ENCODE measurements around the gene ZSCAN5B. TPM values are rescaled to one million over a fixed set of nuclear protein-coding genes. Genes with fewer than 3 reads are reported as not detected.
"Not testable (repeated sequence)": the region's sequence is repeated elsewhere in the genome, so short reads cannot be mapped to it uniquely, and the experiment has no call there.

The ZSCAN5B gene
- not detected for total RNA-seq

DNA sequence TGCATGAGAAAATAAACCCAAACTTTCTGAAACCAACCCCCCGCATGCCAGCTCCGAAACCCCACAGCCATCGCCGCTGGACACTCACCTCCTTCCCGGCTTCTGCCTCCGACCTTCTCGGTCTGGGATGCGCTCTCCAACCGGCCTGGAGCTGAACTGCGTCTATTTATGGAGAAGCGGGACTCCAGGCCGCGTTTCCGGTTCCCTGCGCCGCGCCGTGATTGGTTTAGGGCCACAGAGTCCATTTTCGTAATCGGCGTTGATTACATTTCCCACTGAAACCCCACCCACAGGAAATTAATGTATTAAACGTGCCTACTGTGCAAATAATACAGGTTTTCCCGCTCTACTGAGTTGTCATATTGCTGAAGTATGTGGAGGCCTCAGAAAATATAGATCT is at the start of gene ZSCAN5B:
Gene ZSCAN5B, minus strand, starts transcription at position 138 of the 400 bp plus-strand sequence. CDS start 4,731 bp downstream, outside the sequence.
- H3K4me3 Mint-ChIP-seq, H3K4me1 Mint-ChIP-seq: not testable (repeated sequence)

GRCh38 chr19:56245764-56246163 is 48.2 kb upstream of the ZSCAN5B start:
- H3K9me3 Mint-ChIP-seq (ENCODE audit: low read depth); H3K27ac Mint-ChIP-seq; H3K36me3 Mint-ChIP-seq; H3K4me1 Mint-ChIP-seq; DNase-seq; ATAC-seq; H3K27me3 Mint-ChIP-seq; H3K4me3 Mint-ChIP-seq; CTCF ChIA-PET: not testable (repeated sequence)

More for the DNA sequence above, at the start of gene ZSCAN5B:
- H3K27me3 Mint-ChIP-seq; ATAC-seq; H3K9me3 Mint-ChIP-seq (ENCODE audit: low read depth); CTCF ChIA-PET; DNase-seq; H3K36me3 Mint-ChIP-seq; H3K27ac Mint-ChIP-seq: not testable (repeated sequence)

GRCh38 chr19:56245121-56245740 is 47.6 kb upstream of the ZSCAN5B start:
- no peak overlapping the region for H3K4me3 Mint-ChIP-seq
- H3K9me3 Mint-ChIP-seq (ENCODE audit: low read depth) = no peaks in the 10 kb centered on the region
- DNase-seq (no peak), ATAC-seq (no peak)
- CTCF ChIA-PET = interaction anchor here (1.7 kb wide), 1 partner anchor 179 kb away, joined by 3 read pairs; no protein-coding TSS in a partner anchor
- no peaks in the 10 kb centered on the region for H3K27me3 Mint-ChIP-seq
- H3K36me3 Mint-ChIP-seq = no peaks in the 10 kb centered on the region
- H3K27ac Mint-ChIP-seq = no peak overlapping the region
- H3K4me1 Mint-ChIP-seq = no peaks in the 10 kb centered on the region

- Mint-ChIP-seq H3K36me3 (no peaks in the 10 kb centered on the region), H3K4me3 (no peak overlapping the region), H3K4me1 (no peaks in the 10 kb centered on the region), H3K27me3 (peaks cover 2% of the 10 kb centered on the region), H3K27ac (no peak overlapping the region), H3K9me3 (ENCODE audit: low read depth) (no peaks in the 10 kb centered on the region)
- no peak for ATAC-seq
- DNase-seq = no peak
- CTCF ChIA-PET = no interaction called here
These were observed 25.9 kb upstream of the ZSCAN5B start for GRCh38 chr19:56223481-56223880.

- peaks cover 2% of the 10 kb centered on the region for H3K36me3 Mint-ChIP-seq
- H3K4me3 Mint-ChIP-seq = no peak overlapping the region
- no peak for DNase-seq
- CTCF ChIA-PET = no interaction called here
- no peaks in the 10 kb centered on the region for H3K9me3 Mint-ChIP-seq (ENCODE audit: low read depth)
- peaks cover 5% of the 10 kb centered on the region for H3K27me3 Mint-ChIP-seq
- ATAC-seq = no peak
- H3K4me1 Mint-ChIP-seq = peaks cover 2% of the 10 kb centered on the region
- H3K27ac Mint-ChIP-seq = no peak overlapping the region
These were observed 25.3 kb upstream of the ZSCAN5B start for GRCh38 chr19:56222901-56223300.

GRCh38 chr19:56221851-56222250 is 24.3 kb upstream of the ZSCAN5B start:
- H3K9me3 Mint-ChIP-seq (ENCODE audit: low read depth) = no peaks in the 10 kb centered on the region
- H3K36me3 Mint-ChIP-seq = peaks cover 2% of the 10 kb centered on the region
- DNase-seq (no peak), ATAC-seq (no peak)
- no peak overlapping the region for H3K4me3 Mint-ChIP-seq
- H3K27me3 Mint-ChIP-seq = peaks cover 10% of the 10 kb centered on the region
- H3K27ac Mint-ChIP-seq = no peak overlapping the region
- H3K4me1 Mint-ChIP-seq = peaks cover 5% of the 10 kb centered on the region
- CTCF ChIA-PET = interaction anchor here (0.8 to 1.1 kb wide), 2 partner anchors 31 to 42 kb away, joined by 3 read pairs; no protein-coding TSS in a partner anchor

DNA sequence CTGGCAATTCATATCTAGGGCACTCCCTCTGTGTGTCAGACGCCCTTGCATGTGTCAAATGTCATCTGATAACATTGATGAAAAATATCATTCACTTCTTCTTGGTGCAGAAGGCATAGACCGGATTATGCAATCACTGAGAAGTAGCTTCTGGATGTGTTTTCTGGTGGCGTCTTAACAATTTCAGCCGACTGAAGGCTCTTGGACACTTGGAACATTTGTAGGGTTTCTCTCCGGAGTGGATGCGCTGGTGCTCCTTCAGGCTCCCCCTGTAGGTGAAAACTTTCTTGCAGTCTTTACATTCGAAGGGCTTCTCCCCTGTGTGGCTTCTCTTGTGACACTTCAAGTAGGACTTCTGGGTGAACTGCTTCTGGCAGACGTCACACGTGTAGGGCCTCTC is 23.9 kb upstream of the ZSCAN5B start:
- not testable (repeated sequence) for ATAC-seq; H3K27ac Mint-ChIP-seq; DNase-seq; H3K9me3 Mint-ChIP-seq (ENCODE audit: low read depth); H3K4me3 Mint-ChIP-seq; H3K4me1 Mint-ChIP-seq; H3K36me3 Mint-ChIP-seq
- CTCF ChIA-PET = interaction anchor here (0.8 to 1.1 kb wide), 2 partner anchors 32 to 42 kb away, joined by 3 read pairs; no protein-coding TSS in a partner anchor
- peaks cover 12% of the 10 kb centered on the region for H3K27me3 Mint-ChIP-seq

- CTCF ChIA-PET = no interaction called here
- DNase-seq (no peak), ATAC-seq (no peak)
- peaks cover 17% of the 10 kb centered on the region for H3K27me3 Mint-ChIP-seq
- no peak overlapping the region for H3K4me3 Mint-ChIP-seq
- no peaks in the 10 kb centered on the region for H3K9me3 Mint-ChIP-seq (ENCODE audit: low read depth)
- H3K36me3 Mint-ChIP-seq = peaks cover 2% of the 10 kb centered on the region
- H3K27ac Mint-ChIP-seq = no peak overlapping the region
- peaks cover 5% of the 10 kb centered on the region for H3K4me1 Mint-ChIP-seq
These were observed 21.4 kb upstream of the ZSCAN5B start for GRCh38 chr19:56218961-56219360.

DNA sequence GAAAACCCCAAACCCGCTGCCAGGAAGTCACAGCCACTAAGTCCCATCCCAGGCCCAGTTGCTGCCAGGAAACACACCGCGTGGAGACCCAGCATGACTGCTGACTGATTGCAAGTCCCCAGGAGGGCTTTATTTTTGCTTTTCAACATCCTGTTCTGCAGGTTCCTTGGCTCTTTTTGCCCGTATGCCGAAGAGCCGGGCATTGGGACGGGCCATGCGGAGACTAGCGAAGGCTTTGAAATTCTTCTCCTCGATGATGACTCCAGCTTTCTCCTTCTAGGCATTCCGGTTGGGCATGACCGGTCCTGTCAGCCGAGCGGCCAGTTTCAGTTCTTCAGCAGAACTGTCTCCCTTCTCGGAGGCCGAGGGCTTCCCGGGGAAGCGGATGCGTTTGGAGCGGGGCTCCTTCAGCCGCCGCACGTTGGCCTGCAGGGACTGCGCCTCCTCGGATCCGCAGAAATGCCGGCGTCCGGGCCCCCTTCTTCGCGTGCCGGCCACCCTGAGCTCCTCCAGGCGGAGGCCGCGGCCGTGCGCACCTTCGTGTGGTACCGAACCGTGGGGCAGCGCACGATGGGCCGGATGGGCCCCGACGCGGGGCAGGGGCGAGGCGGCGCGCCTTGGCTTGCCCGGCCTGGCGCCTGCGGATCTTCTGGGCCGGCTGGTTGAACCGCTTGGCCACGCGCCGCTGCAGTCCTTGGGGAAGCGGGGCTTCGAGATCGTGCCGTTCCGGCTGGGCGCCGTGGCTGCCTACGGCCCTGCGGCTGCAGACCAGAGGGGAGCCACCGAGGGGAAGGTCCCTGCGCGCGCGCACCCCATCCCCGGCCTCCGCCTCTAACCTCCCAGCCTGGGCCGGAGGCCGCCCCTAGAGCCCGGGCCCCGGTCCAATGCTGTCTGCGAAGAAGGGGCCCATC is 19.7 kb upstream of the ZSCAN5B start:
- DNase-seq (no peak), ATAC-seq (no peak)
- Mint-ChIP-seq H3K4me1 (peaks cover 5% of the 10 kb centered on the region), H3K36me3 (peaks cover 2% of the 10 kb centered on the region), H3K4me3 (peak overlapping the region; percentile 32), H3K9me3 (ENCODE audit: low read depth) (no peaks in the 10 kb centered on the region), H3K27me3 (peaks cover 17% of the 10 kb centered on the region), H3K27ac (no peak overlapping the region)
- CTCF ChIA-PET = no interaction called here

DNA sequence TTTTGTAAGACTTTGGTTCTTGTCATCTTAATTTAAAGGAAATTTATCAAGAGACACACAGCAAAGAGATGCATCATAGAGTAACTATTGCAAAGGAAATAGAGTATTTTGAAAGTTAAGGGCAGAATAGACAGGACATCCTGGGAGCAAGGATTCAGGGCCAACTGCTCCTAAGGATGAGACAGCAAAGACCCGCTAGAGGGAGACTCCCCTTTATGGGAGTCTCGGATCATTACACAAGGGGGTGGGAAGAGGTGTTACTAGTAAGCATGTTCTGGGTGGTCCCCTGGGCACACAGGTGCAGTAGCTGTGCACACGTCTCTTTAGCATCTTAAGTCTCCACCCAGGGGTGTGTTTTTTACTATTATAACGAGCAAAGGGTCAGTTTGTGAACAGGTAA is 14.1 kb upstream of the ZSCAN5B start:
- CTCF ChIA-PET = no interaction called here
- Mint-ChIP-seq H3K4me3 (no peak overlapping the region), H3K27me3 (peaks cover 6% of the 10 kb centered on the region)

DNA sequence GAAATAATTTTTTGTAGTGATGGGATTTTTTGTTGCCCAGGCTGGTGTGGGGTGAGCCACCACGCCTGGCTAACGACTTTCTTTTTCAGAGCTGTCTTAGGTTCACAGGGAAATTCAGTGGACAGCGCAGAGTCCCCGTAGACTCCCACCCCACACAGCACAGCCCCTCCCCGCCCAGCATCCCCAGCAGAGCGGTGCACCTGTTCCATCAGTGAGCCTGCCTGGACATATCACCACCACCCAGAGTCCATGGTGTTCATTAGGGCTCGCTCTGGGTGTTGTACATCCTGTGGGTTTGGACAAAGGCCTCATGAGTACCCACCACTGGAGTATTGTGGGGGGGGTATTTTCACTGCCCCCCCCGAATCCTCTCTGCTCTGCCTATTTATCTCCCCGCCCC is 12.5 kb upstream of the ZSCAN5B start:
- H3K27ac Mint-ChIP-seq; H3K4me3 Mint-ChIP-seq; DNase-seq; H3K27me3 Mint-ChIP-seq; H3K36me3 Mint-ChIP-seq; H3K4me1 Mint-ChIP-seq; CTCF ChIA-PET; ATAC-seq; H3K9me3 Mint-ChIP-seq (ENCODE audit: low read depth): not testable (repeated sequence)

More for the DNA sequence above, 14.1 kb upstream of the ZSCAN5B start:
- Mint-ChIP-seq H3K4me1 (no peaks in the 10 kb centered on the region), H3K36me3 (no peaks in the 10 kb centered on the region), H3K27ac (no peak overlapping the region), H3K9me3 (ENCODE audit: low read depth) (no peaks in the 10 kb centered on the region)
- ATAC-seq (no peak), DNase-seq (no peak)

- DNase-seq = no peak
- Mint-ChIP-seq H3K27me3 (no peaks in the 10 kb centered on the region), H3K4me3 (no peak overlapping the region), H3K4me1 (no peaks in the 10 kb centered on the region), H3K9me3 (ENCODE audit: low read depth) (no peaks in the 10 kb centered on the region), H3K36me3 (no peaks in the 10 kb centered on the region), H3K27ac (no peak overlapping the region)
- CTCF ChIA-PET = no interaction called here
- ATAC-seq = no peak
These were observed 11.5 kb upstream of the ZSCAN5B start for GRCh38 chr19:56209091-56209490.

DNA sequence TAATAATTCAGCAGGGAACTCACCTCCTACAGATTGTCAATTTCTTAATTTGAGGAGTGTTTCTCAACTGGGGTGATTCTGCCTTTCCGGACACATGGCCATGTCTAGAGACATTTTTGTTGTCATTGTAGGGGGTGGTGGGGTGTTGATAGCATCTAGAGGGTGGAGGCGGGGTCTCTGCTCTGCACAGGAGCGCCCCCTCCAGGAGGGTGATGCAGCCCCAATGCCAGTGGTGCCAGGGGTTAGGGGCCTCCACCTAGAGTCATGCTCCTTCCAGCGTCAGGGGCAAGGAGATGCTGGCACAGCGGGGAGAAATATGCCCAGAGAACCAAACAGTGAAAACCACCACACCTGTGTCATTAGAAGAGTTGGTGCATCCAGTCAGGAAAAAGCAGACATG is 10.0 kb upstream of the ZSCAN5B start:
- CTCF ChIA-PET = not testable (repeated sequence)

DNA sequence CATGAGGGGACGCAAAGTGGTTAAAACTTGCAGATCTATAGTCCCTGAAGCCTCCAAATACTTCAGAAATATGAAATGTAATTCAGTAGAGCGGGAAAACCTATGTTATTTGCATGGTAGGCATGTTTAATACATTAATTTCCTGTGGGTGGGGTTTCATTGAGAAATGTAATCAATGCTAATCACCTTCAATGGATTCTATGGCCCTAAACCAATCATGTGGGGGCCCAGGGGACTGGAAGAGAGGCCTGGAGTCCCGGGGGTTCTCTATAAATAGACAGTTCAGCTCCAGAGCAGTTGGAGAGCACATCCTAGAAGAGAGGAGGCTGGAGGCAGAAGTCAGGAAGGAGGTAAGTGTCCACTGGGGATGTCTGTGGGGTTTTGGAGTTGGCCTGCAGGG is 4.4 kb upstream of the ZSCAN5B start, which contains the start of gene ZSCAN5C:
Gene ZSCAN5C, plus strand, starts transcription at position 301 of the 400 bp plus-strand sequence. CDS start 3,641 bp downstream, outside the sequence.
- CTCF ChIA-PET = no interaction called here
- no peaks in the 10 kb centered on the region for H3K4me1 Mint-ChIP-seq
- DNase-seq = no peak
- H3K36me3 Mint-ChIP-seq = no peaks in the 10 kb centered on the region
- no peak within 1 kb of the TSS for H3K27ac Mint-ChIP-seq
- ATAC-seq = no peak
- H3K9me3 Mint-ChIP-seq (ENCODE audit: low read depth) = no peaks in the 10 kb centered on the region
- H3K4me3 Mint-ChIP-seq = no peak within 1 kb of the TSS
- peaks cover 5% of the 10 kb centered on the region for H3K27me3 Mint-ChIP-seq

More for the DNA sequence above, 10.0 kb upstream of the ZSCAN5B start:
- ATAC-seq; H3K9me3 Mint-ChIP-seq (ENCODE audit: low read depth); H3K4me3 Mint-ChIP-seq; H3K27me3 Mint-ChIP-seq; DNase-seq; H3K27ac Mint-ChIP-seq; H3K4me1 Mint-ChIP-seq; H3K36me3 Mint-ChIP-seq: not testable (repeated sequence)

Data from activated CD8-positive, alpha-beta memory T cell treated with anti-CD3 and anti-CD28 coated beads, Interleukin-2, amount 10 ng/mL, durations not matched to agents 7 days and 5 days (primary cell).